Neural progenitor cell (in vitro differentiated cells): Measurements from ENCODE around the gene TMCC1. TPM values are rescaled to one million over a fixed set of nuclear protein-coding genes. Genes with fewer than 3 reads are reported as not detected.

Experiments
- DNase-seq: peaks from one replicate; pipeline ENCODE4 v3.0.0-alpha.2; 2016; ENCODE audit warnings: low spot score
- H2AFZ ChIP-seq: fragments of 200-600 bp; sonication (generic); replicated peaks from 2 replicates; pipeline ENCODE4 v1.6.1; 2016; ENCODE audit warnings: antibody characterized with exemption
- H3F3A ChIP-seq: fragments of 200-600 bp; sonication (generic); 2 replicates; pipeline ENCODE4 v1.6.1; 2016; ENCODE audit warnings: antibody characterized with exemption, low read depth
- H3K27ac ChIP-seq: fragments of 200-600 bp; sonication (generic); 2 replicates; pipeline ENCODE4 v1.5.1; 2016; ENCODE audit warnings: mild to moderate bottlenecking
- H3K27me3 ChIP-seq: fragments of 200-600 bp; sonication (generic); 2 replicates; pipeline ENCODE4 v1.6.1; 2016; ENCODE audit warnings: mild to moderate bottlenecking, moderate library complexity
- H3K36me3 ChIP-seq: fragments of 200-600 bp; sonication (generic); 2 replicates; pipeline ENCODE4 v1.5.1; 2016
- H3K4me1 ChIP-seq: fragments of 200-600 bp; sonication (generic); 2 replicates; pipeline ENCODE4 v1.6.1; 2016; ENCODE audit warnings: mixed run types
- H3K4me2 ChIP-seq: fragments of 200-600 bp; sonication (generic); 2 replicates; pipeline ENCODE4 v1.6.1; 2016
- H3K4me3 ChIP-seq: fragments of 200-600 bp; sonication (generic); 2 replicates; pipeline ENCODE4 v1.5.1; 2016
- H3K79me2 ChIP-seq: fragments of 200-600 bp; sonication (generic); 2 replicates; pipeline ENCODE4 v1.6.1; 2016; ENCODE audit warnings: low read depth
- H3K9ac ChIP-seq: fragments of 200-600 bp; sonication (generic); 2 replicates; pipeline ENCODE4 v1.6.1; 2016
- H3K9me3 ChIP-seq: fragments of 200-600 bp; sonication (generic); 2 replicates; pipeline ENCODE4 v1.5.1; 2016; ENCODE audit warnings: low read depth
- H4K20me1 ChIP-seq: fragments of 200-600 bp; sonication (generic); 2 replicates; pipeline ENCODE4 v1.6.1; 2016; ENCODE audit warnings: low read depth
- H3K27ac Mint-ChIP-seq: 3 replicates; pipeline ENCODE4 v1.8.0; 2021; ENCODE audit warnings: mixed read lengths
- H3K27me3 Mint-ChIP-seq: 2 replicates; pipeline ENCODE4 v1.8.0; 2022; ENCODE audit warnings: low read depth, mild to moderate bottlenecking, inconsistent platforms, moderate library complexity, mixed read lengths; ENCODE audit not compliant: insufficient read depth
- H3K36me3 Mint-ChIP-seq: 3 replicates; pipeline ENCODE4 v1.8.0; 2021; ENCODE audit warnings: mixed read lengths
- H3K4me1 Mint-ChIP-seq: 3 replicates; pipeline ENCODE4 v1.8.0; 2021; ENCODE audit warnings: mixed read lengths
- H3K4me3 Mint-ChIP-seq: 3 replicates; pipeline ENCODE4 v1.8.0; 2021; ENCODE audit warnings: mild to moderate bottlenecking, moderate library complexity, mixed read lengths
- H3K9me3 Mint-ChIP-seq: 3 replicates; pipeline ENCODE4 v1.8.0; 2020; ENCODE audit warnings: mixed read lengths
- CTCF ChIP-seq: fragments of 200-600 bp; sonication (generic); IDR thresholded peaks from 2 replicates; pipeline ENCODE4 v1.5.1; 2017; ENCODE audit warnings: antibody characterized with exemption, mild to moderate bottlenecking
- EZH2 ChIP-seq: fragments of 200-600 bp; sonication (generic); IDR thresholded peaks from 2 replicates; pipeline ENCODE4 v1.6.1; 2017; ENCODE audit warnings: antibody characterized with exemption, mild to moderate bottlenecking, moderate library complexity
- EZH2phosphoT487 ChIP-seq: fragments of 200-600 bp; sonication (generic); IDR thresholded peaks from 2 replicates; pipeline ENCODE4 v1.6.1; 2017; ENCODE audit warnings: antibody characterized with exemption
- total RNA-seq: library from RNA; depleted of rRNA; stranded (reverse); fragments of >200 nt; gene quantifications from 2 replicates; pipeline ENCODE4 v1.2.3, GENCODE V29; 2015; ENCODE audit warnings: low replicate concordance

Gene TMCC1
- total RNA-seq, 1 donor from 2014 or later: 29.8 TPM

- Histone ChIP-seq H3K36me3 (no peaks in the 10 kb centered on the region), H3K4me3 (no peak overlapping the region), H2AFZ (no peak overlapping the region), H3K27me3 (no peaks in the 10 kb centered on the region), H4K20me1 (peaks cover 15% of the 10 kb centered on the region), H3K27ac (no peak overlapping the region), H3K4me1 (peaks cover 33% of the 10 kb centered on the region), H3K4me2 (no peak overlapping the region), H3K9ac (no peak overlapping the region), H3K9me3 (no peaks in the 10 kb centered on the region), H3F3A (peaks cover 28% of the 10 kb centered on the region), H3K79me2 (peaks cover 26% of the 10 kb centered on the region)
- no peak overlapping the region for H3K4me3 Mint-ChIP-seq
- H3K27ac Mint-ChIP-seq: no peak overlapping the region
- H3K9me3 Mint-ChIP-seq: no peaks in the 10 kb centered on the region
- no peaks in the 10 kb centered on the region for H3K27me3 Mint-ChIP-seq
- DNase-seq: no peak
- H3K4me1 Mint-ChIP-seq: peaks cover 32% of the 10 kb centered on the region
- TF ChIP-seq EZH2: no peak
- no peak for TF ChIP-seq EZH2phosphoT487
- TF ChIP-seq CTCF: no peak
- H3K36me3 Mint-ChIP-seq: peaks cover under 1% of the 10 kb centered on the region
Measured at GRCh38 chr3:129796146-129796545, 97.4 kb downstream of the TMCC1 start.

DNA sequence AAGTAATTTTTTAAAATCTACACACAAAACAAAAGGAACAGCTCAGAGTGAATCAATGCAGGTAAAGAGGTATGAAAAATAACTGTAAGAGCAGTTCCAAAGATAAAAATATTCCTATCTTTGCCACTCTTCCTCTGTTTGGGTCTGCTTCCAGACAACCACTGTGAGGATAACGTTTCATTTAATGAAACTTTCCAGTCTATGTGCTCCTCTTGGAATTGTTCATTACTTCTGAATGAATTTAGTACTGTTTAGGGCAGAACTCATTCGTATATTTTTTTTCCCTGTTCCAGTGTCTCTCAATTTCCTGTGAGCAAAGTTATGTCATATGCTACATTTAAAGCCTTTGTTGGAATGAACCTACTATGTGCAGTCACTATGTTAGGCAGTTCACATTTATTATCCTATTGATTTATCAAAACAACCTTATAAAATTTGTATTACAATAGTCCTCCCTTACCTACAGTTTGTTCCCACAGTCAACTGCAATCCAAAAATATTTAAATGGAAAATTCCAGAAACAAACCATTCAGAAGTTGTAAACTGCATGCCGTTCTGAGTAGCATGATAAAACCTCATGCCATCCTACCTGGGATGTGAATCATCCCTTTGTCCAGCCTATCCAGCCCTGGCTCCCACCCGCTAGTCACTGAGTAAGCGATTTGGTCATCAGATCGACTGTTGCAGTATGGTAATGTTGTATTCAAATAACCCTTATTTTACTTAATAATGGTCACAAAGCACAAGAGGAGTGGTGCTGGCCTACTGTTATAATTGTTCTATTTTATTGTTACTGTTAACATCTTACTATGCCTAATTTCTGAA is 98.1 kb downstream of the TMCC1 start:
- no peaks in the 10 kb centered on the region for H3K36me3 ChIP-seq
- H3K9ac ChIP-seq: no peak overlapping the region
- Mint-ChIP-seq H3K9me3 (no peaks in the 10 kb centered on the region), H3K27ac (no peak overlapping the region), H3K4me3 (peak overlapping the region; percentile 44), H3K36me3 (no peaks in the 10 kb centered on the region), H3K27me3 (no peaks in the 10 kb centered on the region), H3K4me1 (peaks cover 32% of the 10 kb centered on the region)
- no peak for DNase-seq
- peak overlapping the region; percentile 41 for H3K4me3 ChIP-seq
- H3K9me3 ChIP-seq: no peaks in the 10 kb centered on the region
- H3F3A ChIP-seq: peaks cover 28% of the 10 kb centered on the region
- peaks cover 33% of the 10 kb centered on the region for H3K4me1 ChIP-seq
- no peak for TF ChIP-seq EZH2
- TF ChIP-seq EZH2phosphoT487: no peak
- TF ChIP-seq CTCF: no peak
- peaks cover 15% of the 10 kb centered on the region for H4K20me1 ChIP-seq
- peaks cover 31% of the 10 kb centered on the region for H3K79me2 ChIP-seq
- no peaks in the 10 kb centered on the region for H3K27me3 ChIP-seq
- H3K27ac ChIP-seq: no peak overlapping the region
- no peak overlapping the region for H2AFZ ChIP-seq
- H3K4me2 ChIP-seq: peak overlapping the region; percentile 81

DNA sequence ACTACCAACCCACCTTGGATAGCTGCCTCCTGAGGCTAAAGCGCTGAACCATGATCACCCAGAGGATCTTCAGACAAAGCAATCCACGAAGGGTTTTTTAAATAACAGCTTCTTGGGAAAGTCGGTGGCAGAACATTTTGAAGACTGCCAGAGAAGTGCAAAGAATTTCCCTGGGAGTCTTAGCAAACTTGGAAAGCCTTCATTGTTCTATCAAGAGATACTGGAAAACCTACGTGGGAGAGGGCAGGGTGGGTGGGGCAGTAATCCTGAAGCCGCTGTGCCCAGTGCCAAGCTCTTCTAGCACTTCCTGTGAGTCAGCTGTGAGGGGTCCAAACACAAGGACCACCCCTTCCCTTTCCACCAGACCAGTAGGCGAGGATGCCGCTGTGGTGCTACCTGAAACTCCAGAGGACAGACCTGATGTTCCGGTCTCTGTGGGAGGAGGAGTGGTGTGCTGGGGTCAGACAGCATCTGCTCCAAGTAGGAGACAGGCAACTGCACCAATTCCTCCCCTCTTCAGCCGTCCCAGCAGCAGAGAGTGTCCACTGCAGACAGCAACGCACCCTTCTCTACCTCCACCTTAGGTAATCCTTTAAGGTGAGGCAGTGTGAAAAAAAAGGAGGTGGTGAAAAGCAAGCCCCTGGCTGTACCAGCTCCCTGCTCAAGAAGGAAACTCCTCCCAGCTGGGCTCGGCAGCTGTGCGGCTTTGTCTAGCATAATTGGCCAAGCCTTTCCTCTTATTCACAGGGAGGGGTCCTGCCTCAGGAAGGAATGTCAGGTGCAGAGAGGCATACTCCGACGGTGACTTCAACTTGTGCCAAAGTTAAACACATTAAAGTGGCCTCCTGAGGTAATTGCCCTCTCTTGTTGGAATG is 99.0 kb downstream of the TMCC1 start:
- peaks cover 32% of the 10 kb centered on the region for H3K4me1 Mint-ChIP-seq
- no peaks in the 10 kb centered on the region for H3K27me3 Mint-ChIP-seq
- H3K79me2 ChIP-seq: peaks cover 35% of the 10 kb centered on the region
- H3K4me1 ChIP-seq: peaks cover 33% of the 10 kb centered on the region
- H3K27ac ChIP-seq: peak overlapping the region; percentile 81
- no peak overlapping the region for H3K9ac ChIP-seq
- H3K27ac Mint-ChIP-seq: peak overlapping the region; percentile 88
- peaks cover 15% of the 10 kb centered on the region for H4K20me1 ChIP-seq
- no peak for TF ChIP-seq EZH2
- no peak for TF ChIP-seq CTCF
- no peak for TF ChIP-seq EZH2phosphoT487
- H3K36me3 Mint-ChIP-seq: no peaks in the 10 kb centered on the region
- H3K9me3 Mint-ChIP-seq: no peaks in the 10 kb centered on the region
- peak overlapping the region; percentile 80 for H3K4me3 Mint-ChIP-seq
- H3K4me3 ChIP-seq: peak overlapping the region; percentile 41
- H3F3A ChIP-seq: peaks cover 28% of the 10 kb centered on the region
- H3K9me3 ChIP-seq: no peaks in the 10 kb centered on the region
- peak; percentile 87 for DNase-seq
- H3K27me3 ChIP-seq: no peaks in the 10 kb centered on the region
- H3K36me3 ChIP-seq: no peaks in the 10 kb centered on the region
- H3K4me2 ChIP-seq: peak overlapping the region; percentile 81
- H2AFZ ChIP-seq: no peak overlapping the region
